Panc1 (cell line): ENCODE results near the gene DRC3. TPM values are rescaled to one million over a fixed set of nuclear protein-coding genes. Genes with fewer than 3 reads are reported as not detected.

ENCODE experiments used
- ATAC-seq: fragments of 200-7000 bp; cut with Tn5 transposase; 2 replicates; pipeline ENCODE4 v1.9.1; 2020; ENCODE audit warnings: mild to moderate bottlenecking, moderate library complexity
- BruUV-seq: library from RNA; stranded (reverse); fragments of 400-500 nt; replicated peaks from 2 replicates; lab custom pipeline; 2021; lab: Mats Ljungman, UMichigan
- CTCF ChIA-PET: fragments of 300-600 bp; sonication (Branson Sonifier 250); formaldehyde crosslinking; loops from one replicate; lab custom pipeline; 2022; ENCODE audit warnings: antibody characterized with exemption; lab: Charles Lee
- POLR2A ChIA-PET: fragments of 300-600 bp; sonication (Branson Sonifier 250); formaldehyde crosslinking; loops from one replicate; lab custom pipeline; 2022; ENCODE audit warnings: antibody characterized with exemption; lab: Charles Lee
- DNase-seq: peaks from one replicate; pipeline ENCODE4 v3.0.0-alpha.2; 2010; ENCODE audit warnings: low read depth, low spot score
- H3K27ac ChIP-seq: 2 replicates; pipeline ENCODE4 v1.5.1; 2011; ENCODE audit warnings: mild to moderate bottlenecking, low read length, inconsistent platforms
- H3K27me3 ChIP-seq: fragments of 200-500 bp; sonication (Bioruptor generic); 2 replicates; pipeline ENCODE4 v1.6.0; 2014; ENCODE audit warnings: low read length, inconsistent platforms; ENCODE audit not compliant: control insufficient read depth, insufficient read depth
- H3K36me3 ChIP-seq: fragments of 200-500 bp; sonication (Bioruptor generic); 2 replicates; pipeline ENCODE4 v1.5.1; 2014; ENCODE audit warnings: inconsistent platforms, mild to moderate bottlenecking, low read length, moderate library complexity; ENCODE audit not compliant: control insufficient read depth, insufficient read depth
- H3K4me1 ChIP-seq: 2 replicates; pipeline ENCODE4 v1.5.1; 2011; ENCODE audit warnings: inconsistent platforms, mild to moderate bottlenecking, low read length, moderate library complexity; ENCODE audit not compliant: control insufficient read depth, insufficient read depth
- H3K4me3 ChIP-seq, 2 experiments: 2 replicates each; pipeline ENCODE4 v1.5.1; 2011 to 2012; ENCODE audit warnings: low read depth in 2 of 2, low read length in 2 of 2, mild to moderate bottlenecking in 2 of 2, inconsistent platforms in 1 of 2, moderate library complexity in 1 of 2
- H3K9me3 ChIP-seq: fragments of 200-500 bp; sonication (Bioruptor generic); 2 replicates; pipeline ENCODE4 v1.5.1; 2014; ENCODE audit warnings: low read depth, mild to moderate bottlenecking, inconsistent platforms, low read length, moderate library complexity; ENCODE audit not compliant: control insufficient read depth, insufficient read depth
- CTCF ChIP-seq: fragments of 450-650 bp; IDR thresholded peaks from 2 replicates; pipeline ENCODE4 v1.5.1; 2017; ENCODE audit warnings: mild to moderate bottlenecking
- POLR2AphosphoS5 ChIP-seq: IDR thresholded peaks from 2 replicates; pipeline ENCODE4 v1.6.1; 2012; ENCODE audit warnings: mild to moderate bottlenecking, low read depth, low read length, moderate library complexity
- REST ChIP-seq, 2 experiments: IDR thresholded peaks; 2 replicates each; pipeline ENCODE4 v1.6.1; 2011 to 2012; ENCODE audit warnings: low read depth in 2 of 2, control low read depth in 1 of 2, low read length in 1 of 2, mild to moderate bottlenecking in 1 of 2, moderate library complexity in 1 of 2; ENCODE audit not compliant: insufficient read depth in 1 of 2
- SIN3A ChIP-seq: IDR thresholded peaks from 2 replicates; pipeline ENCODE4 v1.6.1; 2012; ENCODE audit warnings: low read depth, mild to moderate bottlenecking, low read length, moderate library complexity, borderline replicate concordance; ENCODE audit not compliant: insufficient read depth
- TCF7L2 ChIP-seq: IDR thresholded peaks from 2 replicates; pipeline ENCODE4 v1.6.1; 2011; ENCODE audit warnings: mild to moderate bottlenecking, low read depth, low read length, inconsistent platforms
- in situ Hi-C: cut with HindIII; loops from 2 replicates; pipeline ENCODE4 v1.10.0; 2016; ENCODE audit warnings: low sequenced_read_pairs, low pct_unique_long_range_greater_than_20kb
- intact Hi-C: fragments of 100-400 bp; cut with micrococcal nuclease; formaldehyde crosslinking; loops from one replicate; pipeline ENCODE4 v1.10.0; 2022; ENCODE audit not compliant: unreplicated experiment
- total RNA-seq: library from RNA; stranded (reverse); gene quantifications from one replicate; pipeline ENCODE4 v1.2.1, GENCODE V29; 2021; ENCODE audit not compliant: unreplicated experiment

DRC3 gene
- total RNA-seq, 1 experiment from 2014 or later: 3.6 TPM

- Histone ChIP-seq H3K9me3 (no peaks in the 10 kb centered on the region), H3K27ac (no peak overlapping the region), H3K36me3 (no peaks in the 10 kb centered on the region), H3K4me3 (no peak overlapping the region), H3K4me1 (no peaks in the 10 kb centered on the region), H3K27me3 (no peaks in the 10 kb centered on the region)
- TF ChIP-seq CTCF (no peak), POLR2AphosphoS5 (no peak), SIN3A (no peak)
- intact Hi-C loops (no loop called here), in situ Hi-C loops (no loop called here)
- CTCF ChIA-PET: no interaction called here
- BruUV-seq: no TSS peak
- no peak for ATAC-seq
- POLR2A ChIA-PET: no interaction called here
- DNase-seq: no peak
These were observed 34.0 kb downstream of the DRC3 start for GRCh38 chr17:18006495-18007239.

- intact Hi-C loops (no loop called here), in situ Hi-C loops (no loop called here)
- Histone ChIP-seq H3K9me3 (no peaks in the 10 kb centered on the region), H3K4me3 (no peak overlapping the region), H3K4me1 (no peaks in the 10 kb centered on the region), H3K36me3 (no peaks in the 10 kb centered on the region), H3K27ac (no peak overlapping the region), H3K27me3 (no peaks in the 10 kb centered on the region)
- no peak for DNase-seq
- ATAC-seq: no peak
- BruUV-seq: no TSS peak
- TF ChIP-seq CTCF: no peak
- no peak for TF ChIP-seq SIN3A
- TF ChIP-seq POLR2AphosphoS5: no peak
- no peak for TF ChIP-seq TCF7L2
- no peak for TF ChIP-seq REST (IDR thresholded peaks at IDR 0.05; ENCODE audit: insufficient read depth in 1 of 2, low read depth in 2 of 2, low read length in 1 of 2)
- POLR2A ChIA-PET: no interaction called here
- CTCF ChIA-PET: no interaction called here
These were observed 36.0 kb downstream of the DRC3 start for GRCh38 chr17:18008496-18009268.
